GM20000 (cell line): ENCODE results near the gene ELMO2.

Experiments used
- DNase-seq: peaks from one replicate; pipeline ENCODE4 v3.0.0; 2012; ENCODE audit warnings: low spot score
- TF ChIP-seq, protein P1 (sequence below): IDR thresholded peaks from 2 replicates; pipeline ENCODE4 v1.5.1; 2012; ENCODE audit warnings: mild to moderate bottlenecking, control low read depth; ENCODE audit errors: extremely low read depth, missing control alignments

Gene ELMO2

DNA sequence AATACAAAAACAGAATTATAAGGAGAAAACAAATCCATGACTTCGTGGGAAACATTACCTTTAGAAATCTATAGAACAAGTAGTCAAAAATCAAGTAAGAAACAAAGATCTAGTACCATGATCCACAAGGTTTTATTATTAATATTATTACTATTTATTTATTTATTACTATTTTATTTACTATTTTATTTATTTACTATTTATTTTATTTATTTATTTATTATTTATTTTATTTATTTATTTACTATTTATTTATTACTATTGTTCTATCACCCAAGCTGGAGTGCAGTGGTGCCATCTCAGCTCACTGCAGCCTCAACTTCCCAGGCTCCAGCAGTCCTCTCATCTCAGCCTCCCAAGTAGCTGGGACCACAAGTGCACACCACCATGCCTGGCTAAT lies 13.5 kb upstream of the ELMO2 start:
- TF ChIP-seq, protein P1, sequence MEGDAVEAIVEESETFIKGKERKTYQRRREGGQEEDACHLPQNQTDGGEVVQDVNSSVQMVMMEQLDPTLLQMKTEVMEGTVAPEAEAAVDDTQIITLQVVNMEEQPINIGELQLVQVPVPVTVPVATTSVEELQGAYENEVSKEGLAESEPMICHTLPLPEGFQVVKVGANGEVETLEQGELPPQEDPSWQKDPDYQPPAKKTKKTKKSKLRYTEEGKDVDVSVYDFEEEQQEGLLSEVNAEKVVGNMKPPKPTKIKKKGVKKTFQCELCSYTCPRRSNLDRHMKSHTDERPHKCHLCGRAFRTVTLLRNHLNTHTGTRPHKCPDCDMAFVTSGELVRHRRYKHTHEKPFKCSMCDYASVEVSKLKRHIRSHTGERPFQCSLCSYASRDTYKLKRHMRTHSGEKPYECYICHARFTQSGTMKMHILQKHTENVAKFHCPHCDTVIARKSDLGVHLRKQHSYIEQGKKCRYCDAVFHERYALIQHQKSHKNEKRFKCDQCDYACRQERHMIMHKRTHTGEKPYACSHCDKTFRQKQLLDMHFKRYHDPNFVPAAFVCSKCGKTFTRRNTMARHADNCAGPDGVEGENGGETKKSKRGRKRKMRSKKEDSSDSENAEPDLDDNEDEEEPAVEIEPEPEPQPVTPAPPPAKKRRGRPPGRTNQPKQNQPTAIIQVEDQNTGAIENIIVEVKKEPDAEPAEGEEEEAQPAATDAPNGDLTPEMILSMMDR = no peak

DNA sequence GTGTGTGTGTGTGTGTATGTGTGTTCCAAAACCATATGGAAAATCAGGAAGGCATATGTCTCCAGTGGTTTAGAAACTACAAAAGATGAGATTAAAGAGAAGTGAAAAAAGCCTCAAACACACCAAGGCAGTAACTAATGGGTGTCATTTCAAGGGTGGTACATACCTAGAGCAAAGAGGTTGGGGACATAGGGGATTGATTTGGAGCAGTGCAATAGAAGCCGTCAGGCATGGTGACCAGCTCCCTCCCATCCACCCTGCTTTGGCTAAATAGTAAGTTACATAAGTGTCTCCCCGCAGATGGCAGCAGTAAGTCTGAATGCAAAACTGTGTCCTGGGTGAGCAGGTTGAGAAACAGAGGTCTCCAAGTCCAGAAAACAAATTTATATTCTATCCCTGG lies 10.4 kb upstream of the ELMO2 start:
- DNase-seq = no peak

More for the DNA sequence above, 13.5 kb upstream of the ELMO2 start:
- DNase-seq = no peak

DNA sequence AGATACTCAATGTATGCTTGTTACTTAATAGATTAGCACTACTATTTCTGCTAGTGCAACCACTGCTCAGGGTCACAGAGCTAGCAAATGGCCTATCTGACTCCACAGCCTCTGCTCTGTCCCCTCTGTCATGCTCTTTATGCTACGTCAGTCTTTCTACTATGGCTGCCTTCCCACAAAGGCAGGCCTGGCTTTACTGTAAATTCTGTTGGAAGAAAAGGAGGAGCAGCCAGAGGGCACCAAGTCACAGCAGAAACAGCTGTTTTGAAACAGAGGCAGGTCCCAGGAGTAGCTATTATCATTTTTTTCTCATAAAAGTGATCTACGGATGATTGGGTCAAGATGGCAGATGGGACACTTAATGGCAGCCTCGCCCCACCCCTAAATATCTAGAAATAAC lies 10.0 kb upstream of the ELMO2 start:
- no peak for DNase-seq
- TF ChIP-seq, protein P1 = no peak

More for the DNA sequence above, 10.4 kb upstream of the ELMO2 start:
- TF ChIP-seq, protein P1 = no peak

DNA sequence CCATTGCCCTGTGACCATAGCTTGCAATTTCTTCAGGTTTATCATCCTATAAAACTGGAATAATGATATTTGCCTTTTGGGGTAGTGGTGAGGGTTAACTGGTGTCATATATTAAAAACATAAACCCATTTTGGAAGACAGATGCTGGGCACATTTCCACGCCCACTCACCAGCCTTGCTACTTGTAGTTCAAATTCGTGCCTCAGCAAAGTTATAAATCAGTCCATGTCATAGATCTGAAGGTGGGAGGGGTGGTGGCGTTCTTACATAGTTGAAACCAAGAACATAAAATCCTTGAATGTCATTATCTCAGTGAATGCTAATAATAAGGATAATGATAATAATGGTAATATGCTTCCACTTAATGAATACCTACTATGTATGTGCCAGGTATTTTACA lies 9.4 kb upstream of the ELMO2 start:
- DNase-seq = no peak
- TF ChIP-seq, protein P1 = no peak

DNA sequence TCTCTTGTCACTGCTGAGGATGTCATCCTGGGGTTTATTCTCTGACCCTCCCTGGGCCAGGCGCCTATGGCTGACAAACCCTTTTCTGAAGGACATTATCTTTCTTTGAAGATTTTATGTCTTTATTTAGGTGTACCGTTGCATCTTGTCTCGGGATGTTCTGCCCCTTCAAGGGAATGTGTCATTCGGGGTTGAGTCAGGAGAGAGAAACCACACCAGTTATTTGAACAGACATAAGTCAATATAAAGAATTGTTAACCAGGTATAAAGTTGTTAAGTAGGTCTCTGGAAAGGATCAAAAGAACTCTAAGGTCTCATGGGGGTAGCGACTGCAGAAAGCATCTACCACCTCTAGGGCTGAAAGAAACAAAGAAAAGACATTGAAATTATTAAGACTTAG lies 8.2 kb upstream of the ELMO2 start:
- no peak for DNase-seq
- TF ChIP-seq, protein P1 = no peak

DNA sequence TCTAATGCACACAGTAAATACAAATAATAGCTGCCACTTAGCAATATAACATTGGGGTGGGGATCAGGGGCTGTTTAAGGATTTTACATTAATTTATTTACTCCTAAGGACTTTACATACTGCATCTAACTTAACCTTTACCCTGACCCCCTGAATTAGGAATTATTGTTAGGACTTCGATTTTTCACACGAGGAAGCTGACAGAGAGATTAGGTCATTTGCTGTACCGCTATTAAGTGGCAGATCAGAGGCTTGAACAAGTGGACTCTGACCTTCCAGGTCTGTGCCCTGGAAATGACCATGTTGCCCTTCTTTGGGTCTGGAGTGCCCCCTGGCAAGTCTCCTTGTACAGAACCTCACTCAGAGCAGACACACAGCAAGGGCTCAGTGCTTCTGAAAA lies 5.2 kb upstream of the ELMO2 start:
- TF ChIP-seq, protein P1 = no peak
- no peak for DNase-seq

DNA sequence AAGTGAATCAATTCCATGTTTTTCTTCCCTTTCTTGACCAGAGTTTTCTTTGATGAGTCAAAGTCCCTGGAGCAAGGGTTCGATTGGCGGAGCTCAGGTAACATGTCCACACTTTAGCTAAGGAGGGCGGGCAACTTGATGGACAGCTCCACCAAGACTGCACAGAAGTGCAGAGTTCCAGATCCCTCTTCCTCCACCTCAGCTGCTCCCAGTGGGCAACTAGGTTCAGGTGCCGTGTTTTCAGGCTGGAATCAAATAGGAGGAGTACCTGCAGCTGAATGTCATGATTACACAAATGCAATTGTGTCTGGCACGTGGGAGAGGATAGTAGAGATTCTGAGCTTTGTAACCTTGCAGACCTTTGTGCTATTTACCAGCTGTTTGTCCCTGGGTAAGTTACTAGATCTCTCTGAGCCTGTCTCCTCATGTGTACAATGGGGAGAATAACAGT lies 1.9 kb upstream of the ELMO2 start:
- no peak for DNase-seq
- TF ChIP-seq, protein P1 = no peak
